A673 (cell line): ENCODE data around the gene KCNMB3. TPM values are rescaled to one million over a fixed set of nuclear protein-coding genes. Genes with fewer than 3 reads are reported as not detected.
"Not testable (repeated sequence)": the region's sequence is repeated elsewhere in the genome, so short reads cannot be mapped to it uniquely, and the experiment has no call there.

Source experiments
- BruUV-seq: library from RNA; stranded (reverse); fragments of 400-500 nt; replicated peaks from 2 replicates; lab custom pipeline; 2021; lab: Mats Ljungman, UMichigan
- CTCF ChIA-PET: fragments of 300-600 bp; sonication (Branson Sonifier 250); formaldehyde crosslinking; loops from one replicate; lab custom pipeline; 2022; ENCODE audit warnings: antibody characterized with exemption; lab: Charles Lee
- POLR2A ChIA-PET: fragments of 300-600 bp; sonication (Branson Sonifier 250); formaldehyde crosslinking; loops from one replicate; lab custom pipeline; 2022; ENCODE audit warnings: antibody characterized with exemption; ENCODE audit not compliant: low non-redundant PET; lab: Charles Lee
- DNase-seq: peaks from one replicate; pipeline ENCODE4 v3.0.0-alpha.2; 2015; ENCODE audit warnings: low spot score
- H3K27ac ChIP-seq: fragments of 200-600 bp; sonication (generic); 2 replicates; pipeline ENCODE4 v1.5.1; 2016; ENCODE audit warnings: mixed run types, low read depth, mild to moderate bottlenecking, mixed read lengths, antibody characterized with exemption, low read length; ENCODE audit not compliant: poor library complexity, severe bottlenecking
- H3K27me3 ChIP-seq: fragments of 200-600 bp; sonication (generic); replicated peaks from 2 replicates; pipeline ENCODE4 v1.6.1; 2017; ENCODE audit warnings: mixed run types, low read depth, mild to moderate bottlenecking, mixed read lengths, antibody characterized with exemption, low read length; ENCODE audit not compliant: insufficient read depth, poor library complexity
- H3K36me3 ChIP-seq: fragments of 200-600 bp; sonication (generic); 2 replicates; pipeline ENCODE4 v1.6.1; 2016; ENCODE audit warnings: mixed run types, mild to moderate bottlenecking, mixed read lengths, antibody characterized with exemption, low read length; ENCODE audit not compliant: insufficient read depth, poor library complexity, severe bottlenecking
- H3K4me1 ChIP-seq: fragments of 200-600 bp; sonication (generic); 2 replicates; pipeline ENCODE4 v1.6.1; 2017; ENCODE audit warnings: mixed run types, mild to moderate bottlenecking, mixed read lengths, antibody characterized with exemption, low read length; ENCODE audit not compliant: insufficient read depth, poor library complexity, severe bottlenecking
- H3K4me3 ChIP-seq: fragments of 200-600 bp; sonication (generic); 2 replicates; pipeline ENCODE4 v1.5.1; 2016; ENCODE audit warnings: low read depth, mixed run types, mild to moderate bottlenecking, mixed read lengths, low read length; ENCODE audit not compliant: poor library complexity, severe bottlenecking
- H3K9me3 ChIP-seq: fragments of 200-600 bp; sonication (generic); 2 replicates; pipeline ENCODE4 v1.6.1; 2016; ENCODE audit warnings: mixed run types, low read depth, mild to moderate bottlenecking, mixed read lengths, antibody characterized with exemption, low read length; ENCODE audit not compliant: poor library complexity, severe bottlenecking
- CTCF ChIP-seq: fragments of 300-800, 200-600 bp; sonication (generic); conservative IDR thresholded peaks from 2 replicates; pipeline ENCODE4 v1.5.1; 2017; ENCODE audit warnings: low read depth, mild to moderate bottlenecking, antibody characterized with exemption, low read length, moderate library complexity, mixed read lengths
- EZH2 ChIP-seq: fragments of 200-600 bp; sonication (generic); IDR thresholded peaks from 2 replicates; pipeline ENCODE4 v1.6.1; 2017; ENCODE audit warnings: borderline replicate concordance, low read depth, mild to moderate bottlenecking, mixed read lengths, antibody characterized with exemption, low read length; ENCODE audit not compliant: poor library complexity, severe bottlenecking
- intact Hi-C: fragments of 100-400 bp; cut with micrococcal nuclease; formaldehyde crosslinking; loops from one replicate; pipeline ENCODE4 v1.10.0; 2022; ENCODE audit not compliant: unreplicated experiment
- total RNA-seq: library from RNA; stranded (reverse); gene quantifications from 2 replicates; pipeline ENCODE4 v1.2.3, GENCODE V29; 2021

The KCNMB3 gene
- total RNA-seq, 1 experiment from 2014 or later = 4.3 TPM

GRCh38 chr3:179263134-179263533, 12.2 kb upstream of the KCNMB3 start:
- Histone ChIP-seq H3K9me3 (no peaks in the 10 kb centered on the region), H3K27ac (no peak overlapping the region), H3K4me3 (no peak overlapping the region), H3K36me3 (no peaks in the 10 kb centered on the region), H3K4me1 (no peaks in the 10 kb centered on the region), H3K27me3 (no peaks in the 10 kb centered on the region)
- no peak for DNase-seq
- no peak for TF ChIP-seq CTCF
- TF ChIP-seq EZH2 = no peak
- ChIA-PET POLR2A (no interaction called here), CTCF (no interaction called here)
- no TSS peak for BruUV-seq
- intact Hi-C loops = no loop called here

GRCh38 chr3:179260949-179261765, 10.2 kb upstream of the KCNMB3 start:
- H3K4me3 ChIP-seq = peak overlapping the region; percentile 63
- no peaks in the 10 kb centered on the region for H3K4me1 ChIP-seq
- peak overlapping the region; percentile 70 for H3K27ac ChIP-seq
- ChIA-PET POLR2A (interaction anchor here (0.6 kb wide), 2 partner anchors 75 to 76 kb away, joined by 3 read pairs; no protein-coding TSS in a partner anchor), CTCF (interaction anchor here (0.7 kb wide), 1 partner anchor 112 kb away, joined by 9 read pairs; no protein-coding TSS in a partner anchor)
- H3K9me3 ChIP-seq = no peaks in the 10 kb centered on the region
- no peaks in the 10 kb centered on the region for H3K36me3 ChIP-seq
- DNase-seq = peak; percentile 82
- intact Hi-C loops = no loop called here
- BruUV-seq = no TSS peak
- no peaks in the 10 kb centered on the region for H3K27me3 ChIP-seq
- TF ChIP-seq EZH2 (no peak), CTCF (no peak)

GRCh38 chr3:179259959-179260756, 9.2 kb upstream of the KCNMB3 start:
- POLR2A ChIA-PET = interaction anchor here (0.6 kb wide), 1 partner anchor 75 kb away, joined by 3 read pairs; no protein-coding TSS in a partner anchor

More at GRCh38 chr3:179259959-179260756, 9.2 kb upstream of the KCNMB3 start:
- H3K36me3 ChIP-seq, H3K4me1 ChIP-seq, DNase-seq, H3K27me3 ChIP-seq, CTCF ChIA-PET, intact Hi-C loops, H3K9me3 ChIP-seq, H3K27ac ChIP-seq: not testable (repeated sequence)
- peak overlapping the region; percentile 63 for H3K4me3 ChIP-seq
- TSS peak; percentile 61 for BruUV-seq
